Middle frontal gyrus (tissue), 1 donor: ENCODE data around the gene VAV1.
"Not testable (repeated sequence)": the region's sequence is repeated elsewhere in the genome, so short reads cannot be mapped to it uniquely, and the experiment has no call there.

Source experiments
- DNase-seq: peaks from one replicate; pipeline ENCODE4 v3.0.0-alpha.2; 2015; ENCODE audit warnings: low spot score; ENCODE audit errors: extremely low spot score

The VAV1 gene

DNA sequence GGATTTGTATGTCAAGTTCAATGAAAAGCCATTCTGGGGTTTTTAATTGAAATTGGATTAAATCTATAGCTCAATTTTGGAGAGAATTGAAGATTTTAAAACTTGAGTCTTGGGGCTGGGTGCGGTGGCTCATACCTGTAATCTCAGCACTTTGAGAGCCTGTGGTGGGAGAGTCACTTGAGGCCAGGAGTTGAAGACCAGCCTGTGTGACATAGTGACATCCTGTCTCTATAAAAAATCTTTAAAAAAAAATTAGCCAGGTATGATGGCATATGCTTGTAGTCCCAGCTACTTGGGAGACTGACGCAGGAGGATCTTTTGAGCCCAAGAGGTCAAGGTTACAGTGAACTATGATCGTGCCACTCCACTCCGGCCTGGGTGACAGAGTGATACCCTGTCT, 41.2 kb downstream of the VAV1 start:
- DNase-seq = no peak

- DNase-seq = no peak
These were observed 44.7 kb downstream of the VAV1 start for GRCh38 chr19:6817179-6817578.

- no peak for DNase-seq
These were observed 45.7 kb downstream of the VAV1 start for GRCh38 chr19:6818246-6818645.

DNA sequence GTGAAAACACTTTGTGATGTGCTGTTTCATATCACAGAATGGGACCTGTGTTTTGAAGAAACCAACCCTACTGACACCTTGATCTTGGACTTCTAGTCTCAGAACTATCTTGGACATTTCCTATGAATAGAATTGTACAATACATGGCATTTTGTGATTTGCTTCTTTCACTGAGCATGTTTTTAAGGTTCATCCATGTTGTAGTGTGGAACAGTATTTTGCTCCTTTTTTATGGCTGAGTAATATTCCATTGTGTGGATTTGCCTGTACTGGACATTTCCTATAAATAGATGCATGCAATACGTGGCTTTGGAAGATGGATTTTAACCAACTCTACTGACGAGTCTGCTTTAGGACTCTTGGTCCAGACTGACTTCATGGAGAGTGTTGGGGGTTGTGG, 46.8 kb downstream of the VAV1 start:
- DNase-seq = no peak

GRCh38 chr19:6820237-6820636, 47.7 kb downstream of the VAV1 start:
- no peak for DNase-seq

- no peak for DNase-seq
These were observed 49.3 kb downstream of the VAV1 start for GRCh38 chr19:6821639-6822310.

DNA sequence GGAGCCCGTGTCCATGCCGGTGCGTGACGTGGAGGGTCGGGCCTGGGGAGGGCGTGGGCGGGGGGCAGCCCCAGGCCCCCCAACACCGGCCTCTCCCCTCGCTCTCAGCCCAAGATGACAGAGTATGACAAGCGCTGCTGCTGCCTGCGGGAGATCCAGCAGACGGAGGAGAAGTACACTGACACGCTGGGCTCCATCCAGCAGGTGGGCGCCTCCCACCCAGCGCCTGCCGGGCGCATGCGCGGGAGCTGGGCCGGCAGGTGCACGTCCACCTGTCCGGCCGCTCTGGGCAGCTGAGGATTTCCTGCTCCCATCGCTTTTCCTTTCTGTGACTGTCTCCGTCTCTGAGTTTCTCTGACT, 49.8 kb downstream of the VAV1 start:
- no peak for DNase-seq

DNA sequence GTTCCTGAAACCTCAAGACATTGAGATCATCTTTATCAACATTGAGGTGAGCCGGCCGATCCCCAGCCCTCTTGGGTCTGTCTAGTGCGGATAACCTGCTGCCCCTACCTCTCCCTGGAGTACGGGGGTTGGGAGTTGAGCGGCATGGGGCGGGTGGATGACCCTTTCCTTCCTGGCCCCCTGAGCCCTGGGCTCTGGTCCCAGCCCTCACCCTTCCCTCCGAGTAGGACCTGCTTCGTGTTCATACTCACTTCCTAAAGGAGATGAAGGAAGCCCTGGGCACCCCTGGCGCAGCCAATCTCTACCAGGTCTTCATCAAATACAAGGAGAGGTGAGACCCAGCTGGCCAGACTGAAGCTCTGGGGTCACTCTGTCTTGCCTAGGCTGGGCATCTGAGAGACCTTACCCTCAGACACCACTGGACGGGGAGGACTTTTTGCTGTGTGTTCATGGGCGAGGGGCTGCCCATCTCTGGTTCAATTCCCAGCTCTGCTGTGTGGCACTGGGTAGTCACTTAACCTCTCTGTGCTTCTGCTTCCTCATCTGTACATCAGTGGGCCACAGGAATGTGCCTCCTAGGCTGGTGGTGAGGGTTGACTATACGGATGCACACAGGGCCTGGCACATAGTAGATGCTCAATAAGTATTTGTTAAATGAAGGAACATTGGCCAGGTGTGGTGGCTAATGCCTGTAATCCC, 52.7 kb downstream of the VAV1 start:
- no peak for DNase-seq

- DNase-seq = no peak
These were observed 53.9 kb downstream of the VAV1 start for GRCh38 chr19:6826281-6826920.

- DNase-seq = no peak
These were observed 55.8 kb downstream of the VAV1 start for GRCh38 chr19:6828306-6828697.

DNA sequence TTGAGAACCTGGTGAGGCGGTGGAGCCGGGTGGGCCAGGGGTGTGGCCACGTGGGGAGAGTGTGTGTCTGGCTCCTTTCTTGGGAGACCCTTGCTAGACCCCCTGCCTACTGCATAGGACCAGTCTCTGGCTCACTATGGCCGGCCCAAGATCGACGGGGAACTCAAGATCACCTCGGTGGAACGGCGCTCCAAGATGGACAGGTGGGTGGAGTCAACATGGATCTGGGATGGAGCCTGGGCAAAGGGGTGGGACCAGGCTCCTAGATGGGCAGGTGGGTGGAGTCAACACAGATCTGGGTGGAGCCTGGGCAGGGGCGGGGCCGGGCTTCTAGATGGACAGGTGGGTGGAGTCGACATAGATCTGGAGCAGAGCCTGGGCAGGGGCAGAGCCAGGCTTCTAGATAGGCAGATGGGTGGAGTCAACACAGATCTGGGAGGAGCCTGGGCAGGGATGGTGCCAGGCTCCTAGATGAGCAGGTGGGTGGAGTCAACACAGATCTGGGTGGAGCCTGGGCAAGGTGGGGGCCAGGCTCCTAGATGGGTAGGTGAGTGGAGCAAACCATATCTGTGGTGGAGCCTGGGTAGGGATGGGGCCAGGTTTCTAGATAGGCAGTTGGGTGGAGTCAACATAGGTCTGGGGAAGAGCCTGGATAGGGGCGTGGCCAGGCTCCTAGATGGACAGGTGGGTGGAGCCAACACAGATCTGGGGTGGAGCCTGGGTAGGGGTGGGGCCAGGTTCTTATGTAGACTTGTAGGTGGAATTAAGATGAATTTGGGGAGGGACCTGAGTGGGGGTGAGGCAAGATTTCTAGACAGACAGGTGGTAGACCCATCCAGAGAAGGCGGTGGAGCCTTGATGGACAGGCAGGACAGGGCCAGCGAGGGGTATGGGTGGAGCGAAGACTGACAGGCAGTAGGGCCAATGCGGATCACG, 56.5 kb downstream of the VAV1 start:
- DNase-seq = no peak

GRCh38 chr19:6829829-6830228, 57.3 kb downstream of the VAV1 start:
- not testable (repeated sequence) for DNase-seq

- DNase-seq = not testable (repeated sequence)
These were observed 58.6 kb downstream of the VAV1 start for GRCh38 chr19:6831084-6831483.

DNA sequence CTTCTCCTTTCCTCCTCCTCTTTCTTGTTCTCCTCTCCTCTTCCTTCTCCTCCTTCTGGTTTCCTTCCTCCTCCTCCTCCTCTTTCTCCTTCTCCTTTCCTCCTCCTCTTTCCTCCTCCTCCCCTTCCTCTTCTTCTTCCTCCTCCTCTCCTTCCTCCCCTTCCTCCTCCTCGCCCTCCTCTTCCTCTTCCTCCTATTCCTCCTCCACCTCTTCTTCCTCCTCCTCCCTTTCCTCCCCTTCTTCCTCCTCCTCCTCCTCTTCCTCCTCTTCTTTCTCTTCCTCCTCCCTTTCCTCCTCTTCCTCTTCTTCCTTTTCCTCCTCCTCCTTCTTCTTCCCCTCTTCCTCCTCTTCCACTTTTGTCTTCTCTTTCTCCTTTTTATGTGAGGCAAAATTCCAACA, 59.9 kb downstream of the VAV1 start:
- no peak for DNase-seq

- no peak for DNase-seq
These were observed 60.8 kb downstream of the VAV1 start for GRCh38 chr19:6833166-6833790.

GRCh38 chr19:6834433-6834832, 61.9 kb downstream of the VAV1 start:
- DNase-seq = no peak

- no peak for DNase-seq
These were observed 63.0 kb downstream of the VAV1 start for GRCh38 chr19:6835501-6835900.

- no peak for DNase-seq
These were observed 65.0 kb downstream of the VAV1 start for GRCh38 chr19:6837525-6837924.

DNA sequence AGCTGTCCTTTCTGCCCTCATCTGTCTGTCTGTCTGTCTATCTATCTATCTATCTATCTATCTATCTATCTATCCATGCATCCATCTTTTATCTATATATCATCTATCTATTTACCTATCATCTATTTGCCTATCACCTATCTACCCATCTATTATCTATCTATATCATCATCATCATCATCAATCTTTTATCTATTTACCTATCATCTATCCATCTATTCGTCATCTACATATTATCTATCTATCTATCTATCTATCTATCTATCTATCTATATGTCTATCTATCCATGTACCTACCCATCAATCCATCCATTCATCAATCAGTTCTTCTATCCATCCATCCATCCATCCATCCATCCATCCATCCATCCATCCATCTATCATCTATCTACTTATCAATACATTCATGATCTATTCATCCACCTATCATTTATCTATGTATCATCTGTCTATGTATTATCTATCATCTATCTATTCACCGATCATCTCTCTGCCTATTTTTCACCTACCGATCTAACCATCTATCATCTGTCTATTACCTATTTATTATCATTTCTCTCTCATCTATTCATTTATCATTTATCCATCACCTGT, 65.7 kb downstream of the VAV1 start:
- DNase-seq = no peak

DNA sequence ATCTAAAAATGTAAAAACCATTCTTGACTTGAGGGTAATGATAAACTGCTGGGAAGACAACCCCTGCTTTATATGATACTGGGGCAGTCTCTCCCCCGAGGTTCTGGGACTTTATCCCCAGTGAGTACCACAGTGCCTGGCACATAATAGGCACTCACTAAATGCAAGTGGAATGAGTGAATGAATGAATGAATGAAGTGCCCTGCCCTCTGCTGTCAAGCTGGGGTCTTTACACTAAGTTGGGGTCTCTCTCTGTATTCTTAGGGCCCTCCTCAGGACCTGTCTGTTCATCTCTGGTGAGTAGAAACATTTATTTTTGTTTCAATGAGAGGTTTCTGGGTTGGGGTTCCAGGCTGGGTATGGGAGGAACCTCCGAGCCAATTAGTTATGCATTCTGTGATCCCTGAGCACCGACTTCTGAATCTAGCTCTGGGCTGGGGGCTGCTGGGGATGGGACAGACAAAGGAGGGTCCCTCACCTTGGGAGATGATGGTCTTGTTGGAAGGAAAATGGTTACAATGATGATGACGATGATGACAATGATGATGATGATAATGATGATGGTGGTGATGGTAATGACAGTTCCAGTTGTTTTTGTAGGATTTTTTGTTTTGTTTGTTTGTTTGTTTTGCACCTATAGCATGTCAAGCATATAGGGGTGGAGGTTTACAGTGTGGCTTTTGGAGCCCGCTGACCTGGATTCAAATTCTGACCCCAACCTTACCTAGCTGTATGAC, 70.5 kb downstream of the VAV1 start:
- DNase-seq = no peak
